WI38 (cell line): Measurements from ENCODE around the gene MPP7.

Source experiments
- H3K4me3 ChIP-seq: 2 replicates; pipeline ENCODE4 v1.5.1; 2011; ENCODE audit warnings: low read depth, mild to moderate bottlenecking, control low read depth, low read length
- TF ChIP-seq, protein P1 (sequence below): IDR thresholded peaks from 2 replicates; pipeline ENCODE4 v1.5.1; 2012; ENCODE audit warnings: low read depth, mild to moderate bottlenecking, control low read depth, low read length

MPP7 gene

DNA sequence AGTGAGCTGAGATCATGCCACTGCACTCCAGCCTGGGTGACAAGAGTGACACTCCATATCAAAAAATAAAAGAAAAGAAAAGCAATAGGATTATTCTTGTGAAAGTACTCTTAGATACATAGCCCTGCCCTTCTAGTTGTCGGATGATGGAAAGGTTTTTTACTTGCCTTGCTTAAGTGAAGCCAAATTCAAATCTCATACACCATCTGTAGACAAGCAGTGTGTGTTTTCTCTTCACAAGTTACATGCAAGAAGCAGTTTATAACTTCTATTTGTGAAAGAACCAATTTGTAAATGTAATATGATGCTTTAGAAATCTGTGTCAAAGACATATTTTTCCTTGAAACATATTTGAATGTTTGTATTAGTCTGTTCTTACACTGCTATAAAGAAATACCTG lies 15.8 kb upstream of the MPP7 start:
- no peak overlapping the region for H3K4me3 ChIP-seq
- TF ChIP-seq, protein P1, sequence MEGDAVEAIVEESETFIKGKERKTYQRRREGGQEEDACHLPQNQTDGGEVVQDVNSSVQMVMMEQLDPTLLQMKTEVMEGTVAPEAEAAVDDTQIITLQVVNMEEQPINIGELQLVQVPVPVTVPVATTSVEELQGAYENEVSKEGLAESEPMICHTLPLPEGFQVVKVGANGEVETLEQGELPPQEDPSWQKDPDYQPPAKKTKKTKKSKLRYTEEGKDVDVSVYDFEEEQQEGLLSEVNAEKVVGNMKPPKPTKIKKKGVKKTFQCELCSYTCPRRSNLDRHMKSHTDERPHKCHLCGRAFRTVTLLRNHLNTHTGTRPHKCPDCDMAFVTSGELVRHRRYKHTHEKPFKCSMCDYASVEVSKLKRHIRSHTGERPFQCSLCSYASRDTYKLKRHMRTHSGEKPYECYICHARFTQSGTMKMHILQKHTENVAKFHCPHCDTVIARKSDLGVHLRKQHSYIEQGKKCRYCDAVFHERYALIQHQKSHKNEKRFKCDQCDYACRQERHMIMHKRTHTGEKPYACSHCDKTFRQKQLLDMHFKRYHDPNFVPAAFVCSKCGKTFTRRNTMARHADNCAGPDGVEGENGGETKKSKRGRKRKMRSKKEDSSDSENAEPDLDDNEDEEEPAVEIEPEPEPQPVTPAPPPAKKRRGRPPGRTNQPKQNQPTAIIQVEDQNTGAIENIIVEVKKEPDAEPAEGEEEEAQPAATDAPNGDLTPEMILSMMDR: no peak

DNA sequence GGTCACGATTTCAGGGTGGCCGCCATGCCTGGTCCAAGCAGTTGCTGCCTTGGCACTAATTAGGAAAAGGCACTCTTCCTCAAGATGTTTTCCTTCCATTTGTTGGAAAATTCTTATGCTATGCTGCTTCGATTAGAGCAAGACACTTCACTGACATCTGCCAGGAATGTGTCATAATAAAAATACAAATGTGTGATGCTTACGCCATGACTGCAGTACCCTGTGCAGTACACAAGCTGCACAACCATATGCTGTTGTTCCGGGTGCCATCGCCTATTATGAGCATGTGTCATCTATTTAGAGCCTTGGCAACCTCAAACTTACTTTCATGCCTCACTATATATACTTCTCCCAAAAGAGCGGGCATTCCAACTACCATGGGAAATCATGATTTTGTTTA lies 14.9 kb upstream of the MPP7 start:
- TF ChIP-seq, protein P1: no peak
- no peak overlapping the region for H3K4me3 ChIP-seq

DNA sequence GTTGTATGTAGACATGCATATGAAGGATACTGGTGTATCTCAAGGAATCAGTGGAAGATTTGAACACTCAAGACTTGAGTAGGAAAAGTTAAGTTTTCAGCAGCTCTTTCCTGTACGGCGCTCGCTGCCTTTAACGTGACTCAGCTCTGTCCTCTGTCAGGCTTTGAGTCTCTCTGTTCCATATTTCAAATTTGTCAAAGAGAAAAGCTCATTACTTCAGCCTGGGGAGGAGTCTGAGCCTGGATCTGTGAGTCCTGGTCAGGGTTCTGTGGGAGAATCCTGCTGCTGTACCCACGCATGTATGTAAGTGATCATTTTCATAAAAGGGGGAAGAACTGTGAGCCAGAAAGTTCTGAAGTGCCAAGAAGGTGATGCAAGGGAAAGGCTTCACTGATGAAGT lies 13.8 kb upstream of the MPP7 start:
- TF ChIP-seq, protein P1: no peak
- no peak overlapping the region for H3K4me3 ChIP-seq

DNA sequence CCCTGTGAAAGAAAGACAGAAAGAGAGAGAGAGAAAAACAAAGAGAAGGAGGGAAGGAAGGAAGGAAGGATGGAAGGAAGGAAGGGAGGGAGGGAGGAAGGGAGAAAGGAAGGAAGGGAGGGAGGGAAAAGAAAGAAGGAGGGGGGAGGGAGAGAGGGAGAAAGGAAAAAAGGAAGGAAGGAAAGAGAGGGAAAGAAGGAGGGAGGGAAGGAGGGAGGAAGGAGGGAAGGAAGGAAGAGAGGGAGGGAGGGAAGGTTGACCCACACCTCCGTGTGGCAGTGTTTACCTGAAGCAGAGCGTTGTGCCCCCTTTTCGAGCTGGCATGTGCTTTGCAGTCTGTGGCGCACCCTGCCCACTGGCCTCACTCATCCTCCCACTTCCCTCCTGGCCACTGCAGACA lies 12.3 kb upstream of the MPP7 start:
- H3K4me3 ChIP-seq: no peak overlapping the region
- TF ChIP-seq, protein P1: no peak

DNA sequence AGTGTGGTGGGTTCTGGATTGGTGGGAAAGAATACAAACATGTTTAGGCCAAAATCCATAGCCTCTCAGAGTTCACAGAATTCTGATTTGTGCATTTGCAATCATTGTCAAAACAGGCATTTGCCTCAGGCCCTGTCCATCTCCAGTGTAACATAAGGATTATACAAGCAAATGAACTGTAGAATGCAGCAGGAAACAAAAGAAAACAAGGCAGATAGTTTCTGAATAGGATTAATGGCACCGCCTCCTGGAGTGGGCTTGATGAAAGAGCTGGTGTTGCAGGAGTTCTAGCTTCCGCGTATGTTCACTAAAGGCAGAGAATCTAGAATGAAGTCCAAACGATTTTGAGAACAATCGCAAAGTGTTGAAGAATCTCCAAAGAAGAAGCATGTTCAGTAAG lies 11.3 kb upstream of the MPP7 start:
- TF ChIP-seq, protein P1: no peak
- H3K4me3 ChIP-seq: no peak overlapping the region

DNA sequence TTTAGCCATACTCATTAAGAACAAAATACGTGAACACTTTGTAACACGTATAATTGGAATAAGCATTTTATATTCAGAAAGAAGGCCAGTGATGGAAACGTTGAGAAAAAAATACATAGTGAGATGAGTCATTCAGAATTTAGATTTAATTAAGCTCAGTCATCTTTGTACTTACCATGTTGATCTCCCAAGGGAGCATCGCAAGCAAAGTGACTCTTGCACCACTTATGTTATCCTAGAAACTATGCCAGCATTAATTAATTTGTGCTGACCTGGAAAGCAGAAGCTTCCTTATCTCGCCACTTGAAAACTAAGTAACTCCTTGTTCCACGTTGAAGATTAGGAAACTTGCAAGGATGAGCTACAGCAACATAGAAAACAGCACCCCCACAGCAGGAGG lies 9.7 kb upstream of the MPP7 start:
- TF ChIP-seq, protein P1: no peak
- H3K4me3 ChIP-seq: no peak overlapping the region

DNA sequence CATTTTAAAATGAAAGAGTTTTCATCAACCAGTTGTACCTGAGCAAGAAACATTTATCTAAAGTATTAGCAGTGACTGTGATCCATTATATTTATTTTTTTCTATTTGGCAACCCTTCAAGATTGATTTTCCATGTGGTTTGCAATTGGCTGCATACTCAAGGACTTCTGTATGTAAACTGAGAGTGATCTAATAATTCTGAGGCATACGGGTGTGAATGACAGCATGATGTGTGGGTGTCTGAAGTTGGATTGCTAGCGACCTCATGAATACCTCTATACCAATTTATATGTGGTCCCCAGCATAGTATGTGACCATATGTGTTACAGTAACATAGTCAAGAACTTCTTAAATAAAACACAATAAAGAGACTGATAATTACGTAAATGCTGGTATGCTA lies 8.2 kb upstream of the MPP7 start:
- TF ChIP-seq, protein P1: no peak
- H3K4me3 ChIP-seq: no peak overlapping the region

DNA sequence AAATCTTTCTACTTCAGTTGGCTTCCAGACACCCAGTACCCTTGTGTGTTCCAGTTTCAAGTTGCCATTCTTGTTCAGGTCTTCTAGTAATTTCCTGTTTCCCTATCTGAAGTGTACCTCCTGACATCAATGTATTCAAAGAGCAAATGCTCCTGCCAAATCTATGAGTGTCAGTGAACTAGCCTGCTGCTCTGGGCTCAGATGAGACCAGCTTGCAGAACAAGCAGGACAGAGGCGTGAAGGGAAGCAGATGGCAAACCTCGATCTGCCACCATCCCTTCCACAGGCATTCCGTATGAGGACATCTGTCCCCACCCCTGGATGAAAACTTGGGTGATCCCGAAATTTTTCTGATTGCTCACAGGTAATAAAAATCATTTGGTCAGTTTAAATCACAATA lies 4.4 kb upstream of the MPP7 start:
- TF ChIP-seq, protein P1: no peak
- no peak overlapping the region for H3K4me3 ChIP-seq
